Measurements from ENCODE around the gene NEK6. TPM values are rescaled to one million over a fixed set of nuclear protein-coding genes. Genes with fewer than 3 reads are reported as not detected.

Gene NEK6
- total and polyA plus RNA-seq, 4 donors, result 19.0 to 86.2 (median 53.1) TPM

DNA sequence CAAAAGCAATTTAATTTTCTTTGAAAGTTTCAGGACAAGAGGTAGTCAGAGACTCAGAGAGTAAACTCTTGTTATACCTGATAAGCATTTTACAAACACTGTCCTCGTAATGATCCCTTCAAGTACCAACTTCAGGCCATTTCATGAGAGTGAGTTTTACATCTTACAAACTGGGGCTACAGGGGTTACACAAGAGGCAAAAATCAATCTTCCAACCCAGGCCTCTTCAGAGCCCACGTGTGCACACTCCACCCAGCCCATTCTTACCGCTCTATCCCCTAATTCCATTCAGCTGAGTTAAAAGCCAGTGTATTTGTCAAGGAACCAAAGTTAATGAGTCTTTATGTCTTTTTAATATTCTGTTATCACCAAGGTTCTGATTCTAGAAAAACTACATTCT lies 110.9 kb downstream of the NEK6 start:
- Histone ChIP-seq H3K4me3 (no peak overlapping the region), H3K36me3 (ENCODE audit: control insufficient read depth in 4 of 4, insufficient read depth in 4 of 4, low read length in 4 of 4) (peaks cover 0 to 5% (median 2%) of the 10 kb centered on the region in 4 donors), H3K9me3 (ENCODE audit: control insufficient read depth in 4 of 4, insufficient read depth in 3 of 4, low read length in 3 of 4) (peaks cover 0 to 1% (median 0%) of the 10 kb centered on the region in 4 donors), H3K9ac (ENCODE audit: insufficient read depth in 1 of 2, low read length in 2 of 2) (no peak overlapping the region), H3K27ac (ENCODE audit: low read depth in 1 of 2, low read length in 1 of 2) (no peak overlapping the region), H3K4me1 (ENCODE audit: control insufficient read depth in 5 of 5, insufficient read depth in 5 of 5, low read length in 5 of 5) (peaks cover 0 to 9% (median 2%) of the 10 kb centered on the region in 5 donors), H3K27me3 (ENCODE audit: control insufficient read depth in 3 of 3, insufficient read depth in 3 of 3, low read length in 2 of 3) (no peaks in the 10 kb centered on the region)
- TF ChIP-seq, protein P1, sequence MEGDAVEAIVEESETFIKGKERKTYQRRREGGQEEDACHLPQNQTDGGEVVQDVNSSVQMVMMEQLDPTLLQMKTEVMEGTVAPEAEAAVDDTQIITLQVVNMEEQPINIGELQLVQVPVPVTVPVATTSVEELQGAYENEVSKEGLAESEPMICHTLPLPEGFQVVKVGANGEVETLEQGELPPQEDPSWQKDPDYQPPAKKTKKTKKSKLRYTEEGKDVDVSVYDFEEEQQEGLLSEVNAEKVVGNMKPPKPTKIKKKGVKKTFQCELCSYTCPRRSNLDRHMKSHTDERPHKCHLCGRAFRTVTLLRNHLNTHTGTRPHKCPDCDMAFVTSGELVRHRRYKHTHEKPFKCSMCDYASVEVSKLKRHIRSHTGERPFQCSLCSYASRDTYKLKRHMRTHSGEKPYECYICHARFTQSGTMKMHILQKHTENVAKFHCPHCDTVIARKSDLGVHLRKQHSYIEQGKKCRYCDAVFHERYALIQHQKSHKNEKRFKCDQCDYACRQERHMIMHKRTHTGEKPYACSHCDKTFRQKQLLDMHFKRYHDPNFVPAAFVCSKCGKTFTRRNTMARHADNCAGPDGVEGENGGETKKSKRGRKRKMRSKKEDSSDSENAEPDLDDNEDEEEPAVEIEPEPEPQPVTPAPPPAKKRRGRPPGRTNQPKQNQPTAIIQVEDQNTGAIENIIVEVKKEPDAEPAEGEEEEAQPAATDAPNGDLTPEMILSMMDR (IDR thresholded peaks at IDR 0.05; ENCODE audit: control extremely low read depth, extremely low read depth), result no peak
- WGBS, 2 donors, result 59 to 60% methylated on average over 3 of the region's 3 CpGs
- no peak for DNase-seq
- ATAC-seq (ENCODE audit: insufficient read depth, low FRiP score), result no peak

DNA sequence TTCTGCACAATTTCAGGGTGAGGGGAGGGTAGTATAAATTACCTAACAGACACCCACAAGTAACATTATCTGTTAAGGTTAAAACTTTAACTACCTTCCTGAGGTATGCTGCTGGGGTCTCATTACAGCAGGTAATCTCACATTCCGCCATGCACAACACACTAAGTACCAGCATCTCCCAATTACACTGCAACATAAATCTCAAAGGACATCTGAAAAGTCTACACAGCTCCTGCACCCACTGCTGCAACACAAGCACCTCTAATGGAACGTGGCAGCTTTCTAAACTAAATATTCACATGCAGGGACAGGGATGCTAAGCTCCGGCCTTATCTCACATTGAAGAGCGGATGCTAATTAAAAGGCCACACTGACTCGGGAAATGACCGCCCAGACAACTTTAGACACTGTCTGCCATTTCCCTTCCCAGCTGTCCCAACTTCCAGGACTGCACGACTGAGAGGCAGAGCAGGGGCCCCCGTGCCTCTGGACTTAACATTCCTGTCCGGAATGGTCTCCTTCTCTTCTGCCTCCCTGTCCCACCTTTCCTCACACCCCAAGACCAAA lies 111.6 kb downstream of the NEK6 start:
- H3K27ac ChIP-seq (ENCODE audit: low read depth in 1 of 2, low read length in 1 of 2), result no peak overlapping the region
- H3K4me3 ChIP-seq, result no peak overlapping the region
- H3K27me3 ChIP-seq (ENCODE audit: control insufficient read depth in 3 of 3, insufficient read depth in 3 of 3, low read length in 2 of 3), result no peaks in the 10 kb centered on the region
- no peak for ATAC-seq (ENCODE audit: insufficient read depth, low FRiP score)
- no peak overlapping the region for H3K9ac ChIP-seq (ENCODE audit: insufficient read depth in 1 of 2, low read length in 2 of 2)
- H3K4me1 ChIP-seq (ENCODE audit: control insufficient read depth in 5 of 5, insufficient read depth in 5 of 5, low read length in 5 of 5), result peaks cover 0 to 9% (median 2%) of the 10 kb centered on the region in 5 donors
- TF ChIP-seq, protein P1 (IDR thresholded peaks at IDR 0.05; ENCODE audit: control extremely low read depth, extremely low read depth), result no peak
- peaks cover 0 to 5% (median 3%) of the 10 kb centered on the region in 4 donors for H3K36me3 ChIP-seq (ENCODE audit: control insufficient read depth in 4 of 4, insufficient read depth in 4 of 4, low read length in 4 of 4)
- DNase-seq, result no peak
- 75% methylated on average over 9 of the region's 9 CpGs for WGBS, 2 donors
- no peaks in the 10 kb centered on the region for H3K9me3 ChIP-seq (ENCODE audit: control insufficient read depth in 4 of 4, insufficient read depth in 3 of 4, low read length in 3 of 4)

DNA sequence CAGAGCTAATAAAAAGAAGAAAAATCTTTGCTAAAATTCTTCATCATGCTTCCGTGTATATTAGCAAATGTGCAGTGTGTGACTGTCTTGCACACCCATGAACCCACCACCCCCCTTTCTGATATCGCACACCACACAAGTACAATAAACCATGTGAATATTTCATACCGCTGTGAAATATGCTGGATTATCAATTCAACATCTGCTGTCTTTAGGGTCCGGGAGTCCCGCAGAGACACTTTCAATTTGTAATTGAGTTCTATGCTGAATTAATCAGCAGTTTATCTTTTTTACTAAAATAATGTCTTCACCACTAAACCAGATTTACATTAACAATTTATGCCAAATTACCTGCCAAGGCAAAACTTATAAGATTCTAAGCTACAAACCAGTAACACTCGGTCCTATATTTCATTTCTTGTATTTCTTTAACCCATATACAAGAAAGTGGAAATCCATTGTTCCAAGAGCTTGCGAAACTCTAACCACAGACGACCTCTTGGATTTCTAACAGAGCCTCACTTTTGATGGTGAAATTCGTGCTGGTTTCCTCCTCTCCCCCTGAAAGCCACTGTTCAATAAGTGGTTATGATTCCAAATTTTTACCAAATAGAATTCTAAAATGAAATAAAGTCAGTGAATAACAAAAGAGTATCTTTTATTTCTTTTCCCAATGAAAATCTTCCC lies 113.3 kb downstream of the NEK6 start:
- peaks cover 0 to 9% (median 3%) of the 10 kb centered on the region in 5 donors for H3K4me1 ChIP-seq (ENCODE audit: control insufficient read depth in 5 of 5, insufficient read depth in 5 of 5, low read length in 5 of 5)
- peaks cover 0 to 6% (median 6%) of the 10 kb centered on the region in 4 donors for H3K36me3 ChIP-seq (ENCODE audit: control insufficient read depth in 4 of 4, insufficient read depth in 4 of 4, low read length in 4 of 4)
- ATAC-seq (ENCODE audit: insufficient read depth, low FRiP score) (no peak), DNase-seq (peak in 1 of 3 donors; percentile 35)
- peaks cover 0 to 2% (median 0%) of the 10 kb centered on the region in 4 donors for H3K9me3 ChIP-seq (ENCODE audit: control insufficient read depth in 4 of 4, insufficient read depth in 3 of 4, low read length in 3 of 4)
- TF ChIP-seq, protein P1 (IDR thresholded peaks at IDR 0.05; ENCODE audit: control extremely low read depth, extremely low read depth), result no peak
- H3K9ac ChIP-seq (ENCODE audit: insufficient read depth in 1 of 2, low read length in 2 of 2), result no peak overlapping the region
- no peak overlapping the region for H3K27ac ChIP-seq (ENCODE audit: low read depth in 1 of 2, low read length in 1 of 2)
- H3K27me3 ChIP-seq (ENCODE audit: control insufficient read depth in 3 of 3, insufficient read depth in 3 of 3, low read length in 2 of 3), result no peaks in the 10 kb centered on the region
- H3K4me3 ChIP-seq, result no peak overlapping the region
- 44 to 71% methylated on average over 9 of the region's 9 CpGs for WGBS, 2 donors
